Gastroesophageal sphincter (tissue), 3 donors: ENCODE data around the gene BDKRB1.

Source experiments
- POLR2A ChIP-seq, 2 donors: fragments of 450-650 bp; IDR thresholded peaks; one replicate each; pipeline ENCODE4 v1.6.1; 2017; ENCODE audit warnings: antibody characterized with exemption in 2 of 2, mild to moderate bottlenecking in 2 of 2, moderate library complexity in 1 of 2
- POLR2AphosphoS5 ChIP-seq: sonication (generic); formaldehyde crosslinking; IDR thresholded peaks from one replicate; pipeline ENCODE4 v1.6.1; 2017; ENCODE audit warnings: antibody characterized with exemption
- TF ChIP-seq, protein P1 (sequence below), 4 experiments: fragments of 200-600 bp in 2 of 4; fragments of 450-650 bp in 2 of 4; sonication (generic) in 1 of 4; IDR thresholded peaks; one replicate each; pipeline ENCODE4 v1.5.1; 2017 to 2019; ENCODE audit warnings: antibody characterized with exemption in 4 of 4, mild to moderate bottlenecking in 2 of 4, moderate library complexity in 2 of 4

DNA sequence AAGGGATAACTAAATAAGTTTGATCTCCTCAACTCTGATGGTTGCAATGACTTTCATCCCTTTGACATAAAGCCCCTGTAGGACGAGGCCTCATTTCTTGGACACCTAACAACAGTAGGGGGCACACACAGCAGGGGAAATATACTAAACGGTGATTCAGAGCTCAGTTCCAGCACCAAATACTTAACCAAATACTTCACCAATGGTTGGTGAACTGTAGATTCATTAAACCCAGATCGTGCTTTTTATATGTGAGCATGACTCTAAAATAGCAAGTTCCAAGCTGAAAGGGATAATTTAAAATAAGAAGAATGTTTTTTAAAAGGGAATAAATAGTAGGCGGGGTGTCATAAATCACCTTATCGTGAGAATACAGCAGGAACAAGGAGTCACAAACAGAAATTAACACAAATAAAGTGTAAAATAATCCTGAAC is 53.9 kb downstream of the BDKRB1 start:
- TF ChIP-seq, protein P1, sequence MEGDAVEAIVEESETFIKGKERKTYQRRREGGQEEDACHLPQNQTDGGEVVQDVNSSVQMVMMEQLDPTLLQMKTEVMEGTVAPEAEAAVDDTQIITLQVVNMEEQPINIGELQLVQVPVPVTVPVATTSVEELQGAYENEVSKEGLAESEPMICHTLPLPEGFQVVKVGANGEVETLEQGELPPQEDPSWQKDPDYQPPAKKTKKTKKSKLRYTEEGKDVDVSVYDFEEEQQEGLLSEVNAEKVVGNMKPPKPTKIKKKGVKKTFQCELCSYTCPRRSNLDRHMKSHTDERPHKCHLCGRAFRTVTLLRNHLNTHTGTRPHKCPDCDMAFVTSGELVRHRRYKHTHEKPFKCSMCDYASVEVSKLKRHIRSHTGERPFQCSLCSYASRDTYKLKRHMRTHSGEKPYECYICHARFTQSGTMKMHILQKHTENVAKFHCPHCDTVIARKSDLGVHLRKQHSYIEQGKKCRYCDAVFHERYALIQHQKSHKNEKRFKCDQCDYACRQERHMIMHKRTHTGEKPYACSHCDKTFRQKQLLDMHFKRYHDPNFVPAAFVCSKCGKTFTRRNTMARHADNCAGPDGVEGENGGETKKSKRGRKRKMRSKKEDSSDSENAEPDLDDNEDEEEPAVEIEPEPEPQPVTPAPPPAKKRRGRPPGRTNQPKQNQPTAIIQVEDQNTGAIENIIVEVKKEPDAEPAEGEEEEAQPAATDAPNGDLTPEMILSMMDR (IDR thresholded peaks at IDR 0.05): no peak
- TF ChIP-seq POLR2A (IDR thresholded peaks at IDR 0.05) (no peak), POLR2AphosphoS5 (no peak)
